Measurements from ENCODE around the gene CFAP20DC.

Gene CFAP20DC

DNA sequence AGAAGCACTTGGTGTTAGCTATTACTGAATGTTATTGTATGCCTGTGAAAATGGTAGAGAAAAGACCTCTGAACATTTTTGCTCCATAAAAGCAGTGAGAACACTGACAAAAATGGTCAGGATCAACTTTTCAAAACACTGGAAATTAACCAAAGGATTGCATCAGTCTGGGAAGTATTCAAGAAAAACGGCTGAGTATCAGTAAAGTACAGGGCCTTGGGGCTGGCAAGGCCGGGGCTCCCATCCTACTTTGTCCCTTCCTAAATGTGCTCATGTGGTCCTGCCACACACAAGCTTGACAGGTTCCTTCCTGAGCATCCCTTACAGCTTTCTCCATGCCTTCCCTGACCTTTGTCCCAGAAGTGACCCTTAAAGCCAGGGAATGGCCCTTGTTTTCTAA, 84.0 kb downstream of the CFAP20DC start:
- Histone ChIP-seq H3K4me1 (ENCODE audit: control insufficient read depth, insufficient read depth, low read length) (no peaks in the 10 kb centered on the region), H3K9me3 (ENCODE audit: control insufficient read depth, insufficient read depth, low read depth, low read length) (no peaks in the 10 kb centered on the region), H3K36me3 (ENCODE audit: control insufficient read depth in 2 of 2, insufficient read depth in 1 of 2, low read length in 2 of 2) (no peaks in the 10 kb centered on the region), H3K4me3 (ENCODE audit: low read depth, low read length) (no peak overlapping the region), H3K27ac (ENCODE audit: extremely low read depth, low read depth, low read length) (no peak overlapping the region)
- POLR2A ChIA-PET, result no interaction called here
- TF ChIP-seq ZNF239 (tag by site-specific recombination; IDR thresholded peaks at IDR 0.05) (no peak), ZFP69B (tag by site-specific recombination; IDR thresholded peaks at IDR 0.05) (no peak)
- CTCF ChIA-PET, result interaction anchor here (0.6 kb wide), 1 partner anchor 70 kb away, joined by 3 read pairs; no protein-coding TSS in a partner anchor

DNA sequence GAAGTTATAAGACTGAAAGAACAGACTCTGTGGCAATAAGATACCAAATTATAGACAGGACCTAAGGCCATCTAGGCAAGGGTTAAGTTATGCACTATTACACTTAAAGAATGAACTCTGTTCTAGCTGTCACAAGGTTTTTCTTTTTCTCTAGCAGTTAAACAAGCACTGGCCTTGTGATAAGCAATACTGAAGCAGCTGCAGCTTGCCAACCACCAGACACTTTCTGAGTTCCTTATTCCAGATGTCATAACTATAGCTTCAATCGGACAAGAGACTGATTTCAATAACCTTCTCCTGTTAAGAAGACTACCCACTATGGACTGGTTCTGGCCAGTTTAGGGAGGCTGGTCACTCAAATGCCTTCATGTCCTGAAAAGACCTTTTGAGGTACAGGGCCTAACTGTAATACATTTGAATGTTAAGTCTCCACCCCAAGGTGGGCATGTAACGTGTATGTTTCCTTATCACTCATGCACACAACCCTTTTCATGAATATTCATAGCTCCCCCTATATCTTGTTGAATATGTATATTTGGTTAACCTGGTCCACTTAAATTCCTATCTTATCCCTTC, 85.8 kb downstream of the CFAP20DC start:
- no peaks in the 10 kb centered on the region for H3K4me1 ChIP-seq (ENCODE audit: control insufficient read depth, insufficient read depth, low read length)
- CTCF ChIA-PET, result interaction anchor here (0.6 kb wide), 1 partner anchor 30 kb away, joined by 3 read pairs; no protein-coding TSS in a partner anchor
- POLR2A ChIA-PET, result no interaction called here
- no peaks in the 10 kb centered on the region for H3K9me3 ChIP-seq (ENCODE audit: control insufficient read depth, insufficient read depth, low read depth, low read length)
- TF ChIP-seq ZNF785 (tag by site-specific recombination; IDR thresholded peaks at IDR 0.05), result no peak
- no peak for TF ChIP-seq ZIC2 (tag by site-specific recombination; IDR thresholded peaks at IDR 0.05)
- TF ChIP-seq FEZF1 (tag by site-specific recombination; IDR thresholded peaks at IDR 0.05), result no peak
- TF ChIP-seq SP2 (tag by site-specific recombination; IDR thresholded peaks at IDR 0.05), result no peak
- no peak for TF ChIP-seq ZNF510 (tag by site-specific recombination; IDR thresholded peaks at IDR 0.05; ENCODE audit: insufficient replicate concordance)
- no peak for TF ChIP-seq ZEB2 (tag by site-specific recombination; IDR thresholded peaks at IDR 0.05)
- TF ChIP-seq SCRT1 (tag by site-specific recombination; IDR thresholded peaks at IDR 0.05; ENCODE audit: borderline replicate concordance), result no peak
- H3K36me3 ChIP-seq (ENCODE audit: control insufficient read depth in 2 of 2, insufficient read depth in 1 of 2, low read length in 2 of 2), result no peaks in the 10 kb centered on the region
- H3K27ac ChIP-seq (ENCODE audit: extremely low read depth, low read depth, low read length), result no peak overlapping the region
- no peak overlapping the region for H3K4me3 ChIP-seq (ENCODE audit: low read depth, low read length)

DNA sequence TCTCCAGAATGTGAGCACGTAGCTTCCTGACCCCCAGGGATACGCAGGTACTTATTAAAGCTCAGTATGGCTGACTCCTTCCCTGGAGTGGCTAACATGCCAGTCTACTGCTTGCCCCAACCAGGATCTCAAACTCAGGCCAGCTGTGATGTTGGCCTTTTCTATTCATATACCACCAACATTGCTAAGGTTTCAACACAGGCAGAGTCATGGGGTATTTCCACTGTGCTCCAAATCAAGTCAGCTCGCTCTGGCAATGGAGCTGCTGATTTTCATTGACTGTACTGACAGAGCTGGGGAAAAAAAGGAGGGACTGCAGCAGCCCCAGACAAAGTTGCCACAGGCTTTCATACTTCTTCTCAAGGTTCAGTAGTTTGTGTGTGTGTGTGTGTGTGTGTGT, 87.0 kb downstream of the CFAP20DC start:
- POLR2A ChIA-PET, result no interaction called here
- Histone ChIP-seq H3K9me3 (ENCODE audit: control insufficient read depth, insufficient read depth, low read depth, low read length) (no peaks in the 10 kb centered on the region), H3K4me3 (ENCODE audit: low read depth, low read length) (no peak overlapping the region), H3K4me1 (ENCODE audit: control insufficient read depth, insufficient read depth, low read length) (no peaks in the 10 kb centered on the region), H3K36me3 (ENCODE audit: control insufficient read depth in 2 of 2, insufficient read depth in 1 of 2, low read length in 2 of 2) (no peaks in the 10 kb centered on the region), H3K27ac (ENCODE audit: extremely low read depth, low read depth, low read length) (no peak overlapping the region)
- CTCF ChIA-PET, result no interaction called here
- TF ChIP-seq SP3 (tag by site-specific recombination; IDR thresholded peaks at IDR 0.05), result no peak

DNA sequence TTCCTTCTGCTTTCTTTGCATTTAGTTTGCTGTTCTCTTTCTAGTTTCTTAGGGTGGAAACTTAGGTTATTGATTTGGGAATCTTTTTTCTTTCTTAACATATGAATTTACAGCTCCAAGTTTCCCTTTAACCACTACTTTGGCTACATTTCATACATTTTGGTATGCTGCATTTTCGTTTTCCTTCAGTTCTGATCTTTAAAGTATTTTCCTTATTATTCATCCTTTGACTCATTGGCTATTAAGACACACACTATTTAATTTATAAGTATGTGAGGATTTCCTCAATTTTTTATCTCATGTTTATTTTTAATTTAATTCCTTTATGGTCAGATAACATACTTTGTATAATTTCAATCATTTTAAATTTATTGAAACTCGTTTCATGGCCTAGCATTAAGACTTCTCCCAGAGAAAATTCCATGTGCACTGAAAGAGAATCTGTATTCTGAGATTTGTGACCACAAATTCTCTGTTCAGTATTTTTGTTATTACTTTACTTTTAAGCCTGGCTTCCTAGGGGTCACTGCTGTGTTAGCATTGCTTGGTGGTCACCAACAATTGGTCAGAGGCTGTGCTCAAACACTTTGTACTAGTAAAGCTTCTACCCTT, 87.7 kb downstream of the CFAP20DC start:
- no peak for TF ChIP-seq ZFP41 (tag by site-specific recombination; IDR thresholded peaks at IDR 0.05; ENCODE audit: borderline replicate concordance)
- ChIA-PET CTCF (no interaction called here), POLR2A (no interaction called here)

DNA sequence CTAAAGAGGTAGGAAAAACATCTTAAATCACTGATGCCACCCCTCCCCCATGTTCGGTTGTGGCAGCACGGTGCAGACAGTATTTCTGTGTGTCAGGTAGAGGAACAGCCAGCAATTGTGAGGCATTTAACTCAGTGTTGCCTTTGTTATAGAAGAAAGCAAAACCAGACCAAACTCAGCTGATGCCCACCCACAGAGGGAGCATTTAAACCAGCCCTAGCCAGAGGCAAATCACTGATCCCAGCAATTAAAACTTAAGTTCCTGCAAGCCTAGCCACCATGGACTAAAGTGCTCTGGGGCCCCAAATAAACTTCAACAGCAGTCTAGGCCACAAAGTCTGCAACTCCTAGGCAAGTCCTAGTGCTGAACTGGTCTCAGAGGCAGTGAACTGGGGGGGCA, 94.5 kb downstream of the CFAP20DC start:
- Histone ChIP-seq H3K36me3 (ENCODE audit: control insufficient read depth in 2 of 2, insufficient read depth in 1 of 2, low read length in 2 of 2) (no peaks in the 10 kb centered on the region), H3K4me1 (ENCODE audit: control insufficient read depth, insufficient read depth, low read length) (no peaks in the 10 kb centered on the region), H3K27ac (ENCODE audit: extremely low read depth, low read depth, low read length) (no peak overlapping the region), H3K4me3 (ENCODE audit: low read depth, low read length) (no peak overlapping the region), H3K9me3 (ENCODE audit: control insufficient read depth, insufficient read depth, low read depth, low read length) (no peaks in the 10 kb centered on the region)
- ChIA-PET CTCF (no interaction called here), POLR2A (no interaction called here)
- TF ChIP-seq ZNF561 (tag by site-specific recombination; IDR thresholded peaks at IDR 0.05; ENCODE audit: borderline replicate concordance), result no peak
- TF ChIP-seq FEZF1 (tag by site-specific recombination; IDR thresholded peaks at IDR 0.05), result no peak
- no peak for TF ChIP-seq ZNF155 (tag by site-specific recombination; IDR thresholded peaks at IDR 0.05)
- TF ChIP-seq, protein P1, sequence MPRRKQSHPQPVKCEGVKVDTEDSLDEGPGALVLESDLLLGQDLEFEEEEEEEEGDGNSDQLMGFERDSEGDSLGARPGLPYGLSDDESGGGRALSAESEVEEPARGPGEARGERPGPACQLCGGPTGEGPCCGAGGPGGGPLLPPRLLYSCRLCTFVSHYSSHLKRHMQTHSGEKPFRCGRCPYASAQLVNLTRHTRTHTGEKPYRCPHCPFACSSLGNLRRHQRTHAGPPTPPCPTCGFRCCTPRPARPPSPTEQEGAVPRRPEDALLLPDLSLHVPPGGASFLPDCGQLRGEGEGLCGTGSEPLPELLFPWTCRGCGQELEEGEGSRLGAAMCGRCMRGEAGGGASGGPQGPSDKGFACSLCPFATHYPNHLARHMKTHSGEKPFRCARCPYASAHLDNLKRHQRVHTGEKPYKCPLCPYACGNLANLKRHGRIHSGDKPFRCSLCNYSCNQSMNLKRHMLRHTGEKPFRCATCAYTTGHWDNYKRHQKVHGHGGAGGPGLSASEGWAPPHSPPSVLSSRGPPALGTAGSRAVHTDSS (tag by site-specific recombination; IDR thresholded peaks at IDR 0.05), result no peak
- TF ChIP-seq ZNF121 (tag by site-specific recombination; IDR thresholded peaks at IDR 0.05), result no peak
- no peak for TF ChIP-seq ZNF48 (tag by site-specific recombination; IDR thresholded peaks at IDR 0.05)
- no peak for TF ChIP-seq REPIN1 (tag by site-specific recombination; IDR thresholded peaks at IDR 0.05; ENCODE audit: low read depth)
- TF ChIP-seq ZNF16 (tag by site-specific recombination; IDR thresholded peaks at IDR 0.05; ENCODE audit: low read depth), result no peak
- no peak for TF ChIP-seq ZNF664 (tag by site-specific recombination; IDR thresholded peaks at IDR 0.05)
- TF ChIP-seq ZSCAN16 (tag by site-specific recombination; IDR thresholded peaks at IDR 0.05), result no peak

More for the DNA sequence above, 87.7 kb downstream of the CFAP20DC start:
- Histone ChIP-seq H3K27ac (ENCODE audit: extremely low read depth, low read depth, low read length) (no peak overlapping the region), H3K9me3 (ENCODE audit: control insufficient read depth, insufficient read depth, low read depth, low read length) (no peaks in the 10 kb centered on the region), H3K36me3 (ENCODE audit: control insufficient read depth in 2 of 2, insufficient read depth in 1 of 2, low read length in 2 of 2) (no peaks in the 10 kb centered on the region), H3K4me1 (ENCODE audit: control insufficient read depth, insufficient read depth, low read length) (no peaks in the 10 kb centered on the region), H3K4me3 (ENCODE audit: low read depth, low read length) (no peak overlapping the region)

Measured in HEK293 (cell line).